Pericardium fibroblast (primary cell): ENCODE data around the gene AJUBA. TPM values are rescaled to one million over a fixed set of nuclear protein-coding genes. Genes with fewer than 3 reads are reported as not detected.

ENCODE experiments used
- total RNA-seq: library from RNA; depleted of rRNA; stranded (reverse); fragments of >200 nt; gene quantifications from 2 replicates; pipeline ENCODE4 v1.2.3, GENCODE V29; 2015

The AJUBA gene
- total RNA-seq = 25.3 and 47.4 TPM in 2 replicates

GRCh38 chr14:22982477-22983245 is at the start of gene AJUBA:
Gene AJUBA, minus strand, starts transcription at chr14:22982551. Its CDS starts 285 bp downstream, at chr14:22982266.

GRCh38 chr14:23009939-23010726 is 27.8 kb upstream of the AJUBA start, which contains the start of gene C14orf93:
Gene C14orf93, minus strand, starts transcription at chr14:23010143. Its CDS starts 11,120 bp downstream, at chr14:22999023.

GRCh38 chr14:22929104-22929960 is 53.0 kb downstream of the AJUBA start, which contains the start of gene PRMT5:
Gene PRMT5, minus strand, starts transcription at chr14:22929376. Its CDS starts 15 bp downstream, at chr14:22929361.

Other genes starting within 250 kb of the AJUBA start
- gene OXA1L, start 215.9 kb downstream of the AJUBA start, total RNA-seq = 84.5 and 121 TPM in 2 replicates
- gene SLC7A7, start 167.1 kb downstream of the AJUBA start, total RNA-seq = 11.6 and 14.2 TPM in 2 replicates
- gene MRPL52, start 152.7 kb downstream of the AJUBA start, total RNA-seq = 36.8 and 42.4 TPM in 2 replicates
- 386 and 658 TPM in 2 replicates for gene MMP14, start 146.0 kb downstream of the AJUBA start, total RNA-seq
- 105 TPM in 2 replicates for gene LRP10, start 110.8 kb downstream of the AJUBA start, total RNA-seq
- gene REM2, start 99.3 kb downstream of the AJUBA start, total RNA-seq = not detected in 2 replicates
- 45.7 and 57.6 TPM in 2 replicates for gene RBM23, start 63.4 kb downstream of the AJUBA start, total RNA-seq
- 49.0 and 58.5 TPM in 2 replicates for gene PRMT5, start 53.2 kb downstream of the AJUBA start, total RNA-seq
- gene HAUS4, start 25.5 kb downstream of the AJUBA start, total RNA-seq = 28.7 and 51.8 TPM in 2 replicates
- gene C14orf93, start 27.6 kb upstream of the AJUBA start, total RNA-seq = 5.4 and 14.7 TPM in 2 replicates
- 250 and 297 TPM in 2 replicates for gene PSMB5, start 52.3 kb upstream of the AJUBA start, total RNA-seq
- not detected in 2 replicates for gene PSMB11, start 59.7 kb upstream of the AJUBA start, total RNA-seq
- gene CDH24, start 75.0 kb upstream of the AJUBA start, total RNA-seq = 2.2 and 3.5 TPM in 2 replicates
- 47.5 and 55.5 TPM in 2 replicates for gene ACIN1, start 112.6 kb upstream of the AJUBA start, total RNA-seq
- 31.9 and 46.3 TPM in 2 replicates for gene C14orf119, start 113.0 kb upstream of the AJUBA start, total RNA-seq
- gene CIROP, start 122.4 kb upstream of the AJUBA start, total RNA-seq = not detected in 2 replicates
- gene CEBPE, start 136.7 kb upstream of the AJUBA start, total RNA-seq = not detected in 2 replicates
- 4.3 and 9.8 TPM in 2 replicates for gene SLC7A8, start 201.1 kb upstream of the AJUBA start, total RNA-seq